Fibroblast of skin of back (primary cell): Measurements from ENCODE around the gene DUSP5.

Experiments
- DNase-seq: peaks from one replicate; pipeline ENCODE4 v3.0.0-alpha.2; 2013

The DUSP5 gene

GRCh38 chr10:110548002-110548401, 50.3 kb downstream of the DUSP5 start:
- no peak for DNase-seq

DNA sequence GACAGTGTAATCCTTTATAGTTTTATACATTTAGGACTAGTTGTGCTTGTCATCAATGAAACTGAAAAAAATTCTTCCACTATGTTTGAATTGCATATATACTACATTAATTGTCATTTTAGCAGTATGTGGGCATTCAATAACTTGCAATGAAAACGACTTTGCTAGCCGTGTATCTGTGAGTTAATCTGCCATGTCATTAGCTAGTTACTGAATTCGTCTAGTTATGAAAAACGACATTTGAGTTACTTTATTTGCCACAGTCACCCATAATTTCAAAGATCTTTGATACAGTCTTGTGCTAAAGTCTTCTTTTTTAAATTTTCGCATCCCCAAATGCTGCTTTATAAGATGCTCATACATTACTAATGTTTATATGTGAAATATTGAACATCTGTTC, 51.5 kb downstream of the DUSP5 start:
- DNase-seq, result no peak

DNA sequence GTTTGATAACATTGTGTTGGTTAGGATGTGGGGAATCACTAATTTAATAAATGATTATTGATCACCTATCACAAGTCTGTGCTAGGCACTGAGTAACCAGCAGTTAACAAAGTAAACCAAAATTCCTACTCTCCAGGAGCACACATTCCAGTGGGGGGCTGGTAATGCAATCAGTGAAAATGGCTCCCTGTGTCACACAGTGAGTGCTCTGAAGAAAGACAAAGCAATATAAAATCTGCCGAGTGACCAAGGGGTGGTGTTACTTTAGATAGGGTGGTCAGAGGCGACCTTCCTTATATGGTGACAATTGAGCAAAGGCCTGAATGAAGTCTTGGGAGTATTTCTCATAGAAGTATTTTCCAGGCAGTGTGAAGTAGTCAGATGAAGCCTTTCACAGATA, 56.2 kb downstream of the DUSP5 start:
- no peak for DNase-seq

DNA sequence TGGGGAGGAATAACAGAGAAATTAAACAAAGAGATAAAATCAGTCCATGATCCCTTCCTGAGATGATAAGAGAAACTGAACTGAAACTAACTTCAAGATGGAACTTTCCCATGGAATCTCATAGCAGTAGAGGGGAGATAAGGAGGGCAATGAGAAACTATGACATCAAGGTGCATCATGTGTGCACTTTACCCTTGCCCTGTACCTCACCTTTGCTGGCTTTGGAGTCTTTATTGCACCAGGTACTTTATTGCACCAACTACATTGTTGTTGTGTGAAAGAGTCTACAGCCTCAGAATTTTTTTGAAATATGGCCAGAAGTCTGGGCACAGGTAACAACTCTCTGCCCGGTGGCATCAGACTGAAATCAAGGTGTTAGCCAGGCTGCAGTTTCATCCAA, 58.6 kb downstream of the DUSP5 start:
- no peak for DNase-seq

GRCh38 chr10:110556969-110557601, 59.4 kb downstream of the DUSP5 start:
- DNase-seq, result peak; percentile 63

DNA sequence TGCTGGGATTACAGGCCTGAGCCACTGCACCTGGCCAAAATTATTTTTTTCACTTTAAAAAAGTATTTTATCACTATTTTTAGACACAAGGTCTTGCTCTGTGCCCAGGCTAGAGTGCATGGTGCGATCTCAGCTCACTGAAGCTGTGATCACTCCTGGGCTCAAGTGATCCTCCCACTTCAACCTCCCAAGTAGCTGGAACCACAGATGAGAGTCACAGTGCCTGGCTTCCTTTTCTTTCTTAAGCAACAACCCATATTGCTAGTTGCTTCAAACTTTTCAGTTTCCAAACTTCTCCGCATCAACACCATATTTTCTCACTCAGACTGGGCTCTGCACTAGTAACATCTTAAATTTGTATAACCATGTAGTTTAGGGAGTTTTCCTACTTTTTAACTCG, 60.3 kb downstream of the DUSP5 start:
- no peak for DNase-seq

GRCh38 chr10:110560012-110560411, 62.3 kb downstream of the DUSP5 start:
- no peak for DNase-seq
